Common myeloid progenitor, CD34-positive (primary cell): ENCODE measurements around the gene GNB1L.

Source experiments
- CTCF ChIA-PET: fragments of 350-600 bp; sonication (Branson Sonifier 250); formaldehyde crosslinking; loops from one replicate; lab custom pipeline; 2021; ENCODE audit warnings: antibody characterized with exemption; lab: Charles Lee
- POLR2A ChIA-PET: fragments of 350-600 bp; sonication (Branson Sonifier 250); formaldehyde crosslinking; loops from one replicate; lab custom pipeline; 2021; ENCODE audit warnings: antibody characterized with exemption; lab: Charles Lee
- DNase-seq, 3 donors: peaks; one replicate each; pipeline versions ENCODE4 v3.0.0 to v3.0.0-alpha.2; 2013
- H3K27ac ChIP-seq, 2 experiments: 1 replicate in 1 of 2; 2 replicates in 1 of 2; pipeline ENCODE4 v1.7.0; 2013; ENCODE audit warnings: inconsistent platforms in 2 of 2, low read length in 2 of 2, mild to moderate bottlenecking in 2 of 2, low read depth in 1 of 2, moderate library complexity in 1 of 2; ENCODE audit not compliant: severe bottlenecking in 2 of 2, insufficient read depth in 1 of 2, poor library complexity in 1 of 2
- H3K27me3 ChIP-seq, 5 experiments: replicated peaks in 2 of 5; 1 replicate in 3 of 5; 2 replicates in 2 of 5; pipeline versions ENCODE4 v1.6.1 to v1.7.0; 2013; ENCODE audit warnings: low read length in 4 of 5, mild to moderate bottlenecking in 2 of 5, moderate library complexity in 2 of 5, inconsistent platforms in 1 of 5; ENCODE audit not compliant: insufficient read depth in 5 of 5, control insufficient read depth in 4 of 5
- H3K36me3 ChIP-seq, 4 experiments: 1 replicate in 2 of 4; 2 replicates in 2 of 4; pipeline versions ENCODE4 v1.6.1 to v1.7.0; 2013; ENCODE audit warnings: low read length in 3 of 4, control low read depth in 1 of 4, mild to moderate bottlenecking in 1 of 4; ENCODE audit not compliant: control insufficient read depth in 4 of 4, insufficient read depth in 4 of 4
- H3K4me1 ChIP-seq, 4 experiments: 1 replicate in 3 of 4; 2 replicates in 1 of 4; pipeline versions ENCODE4 v1.6.1 to v1.7.1; 2013; ENCODE audit warnings: low read length in 3 of 4, mild to moderate bottlenecking in 3 of 4, control low read depth in 1 of 4, inconsistent platforms in 1 of 4, moderate library complexity in 1 of 4; ENCODE audit not compliant: control insufficient read depth in 4 of 4, insufficient read depth in 4 of 4; ENCODE audit errors: control extremely low read depth in 1 of 4
- H3K4me3 ChIP-seq, 7 experiments: 1 replicate in 4 of 7; 2 replicates in 3 of 7; pipeline versions ENCODE4 v1.5.1 to v1.7.0; 2013; ENCODE audit warnings: mild to moderate bottlenecking in 7 of 7, low read length in 6 of 7, moderate library complexity in 6 of 7, inconsistent platforms in 2 of 7, low read depth in 2 of 7, control low read depth in 1 of 7; ENCODE audit not compliant: insufficient read depth in 4 of 7, control insufficient read depth in 1 of 7; ENCODE audit errors: extremely low read depth in 1 of 7
- H3K9me3 ChIP-seq, 5 experiments: 1 replicate in 4 of 5; 2 replicates in 1 of 5; pipeline versions ENCODE4 v1.6.1 to v1.7.1; 2013; ENCODE audit warnings: low read length in 4 of 5, mild to moderate bottlenecking in 2 of 5, inconsistent platforms in 1 of 5, low read depth in 1 of 5, moderate library complexity in 1 of 5; ENCODE audit not compliant: control insufficient read depth in 4 of 5, insufficient read depth in 2 of 5; ENCODE audit errors: control extremely low read depth in 1 of 5
- WGBS: methylation state at CpG from one replicate; pipeline ENCODE4 v1.1.5; 2013; ENCODE audit not compliant: insufficient coverage; 5-methylcytosine and 5-hydroxymethylcytosine counted together

GNB1L gene

GRCh38 chr22:19888131-19888746, 33.6 kb upstream of the GNB1L start:
- H3K36me3 ChIP-seq = peaks cover 0 to 3% (median 0%) of the 10 kb centered on the region in 4 experiments
- DNase-seq = no peak
- no peak overlapping the region for H3K4me3 ChIP-seq
- no peaks in the 10 kb centered on the region for H3K9me3 ChIP-seq
- peaks cover 6 to 60% (median 53%) of the 10 kb centered on the region in 4 experiments for H3K4me1 ChIP-seq
- no peaks in the 10 kb centered on the region for H3K27me3 ChIP-seq
- POLR2A ChIA-PET = no interaction called here
- WGBS = 97% methylated on average over 14 of the region's 17 CpGs
- H3K27ac ChIP-seq = no peak overlapping the region
- CTCF ChIA-PET = interaction anchor here (1.0 to 1.8 kb wide), 2 partner anchors 15 to 32 kb away, joined by 3 to 5 read pairs; no protein-coding TSS in a partner anchor

- H3K4me3 ChIP-seq = peak overlapping the region in 1 of 7 experiments; percentile 24
- H3K36me3 ChIP-seq = peaks cover 0 to 4% (median 2%) of the 10 kb centered on the region in 4 experiments
- H3K27ac ChIP-seq = no peak overlapping the region
- DNase-seq = no peak
- ChIA-PET POLR2A (interaction anchor here (1.6 kb wide), 1 partner anchor 32 kb away, joined by 10 read pairs; no protein-coding TSS in a partner anchor), CTCF (interaction anchor here (0.7 to 1.8 kb wide), 6 partner anchors 21 to 114 kb away, joined by 3 to 5 read pairs (median 3); no protein-coding TSS in a partner anchor)
- no peaks in the 10 kb centered on the region for H3K9me3 ChIP-seq
- no peaks in the 10 kb centered on the region for H3K27me3 ChIP-seq
- WGBS = 89% methylated on average over 13 of the region's 16 CpGs
- H3K4me1 ChIP-seq = peaks cover 2 to 52% (median 44%) of the 10 kb centered on the region in 4 experiments
Measured at GRCh38 chr22:19887256-19887985, 32.7 kb upstream of the GNB1L start.

GRCh38 chr22:19886605-19887255, 32.1 kb upstream of the GNB1L start:
- DNase-seq = peak; percentile 54 to 91 (median 87)
- ChIA-PET CTCF (interaction anchor here (0.7 to 1.8 kb wide), 6 partner anchors 20 to 113 kb away, joined by 3 to 5 read pairs (median 3); no protein-coding TSS in a partner anchor), POLR2A (interaction anchor here (1.6 kb wide), 1 partner anchor 31 kb away, joined by 10 read pairs; no protein-coding TSS in a partner anchor)
- Histone ChIP-seq H3K4me1 (peaks cover 0 to 45% (median 37%) of the 10 kb centered on the region in 4 experiments), H3K9me3 (no peaks in the 10 kb centered on the region), H3K27me3 (no peaks in the 10 kb centered on the region), H3K4me3 (peak overlapping the region in 1 of 7 experiments; percentile 10), H3K27ac (peak overlapping the region in 1 of 2 experiments; percentile 36), H3K36me3 (peaks cover 0 to 4% (median 2%) of the 10 kb centered on the region in 4 experiments)
- WGBS = 51% methylated on average over 5 of the region's 12 CpGs

GRCh38 chr22:19885841-19886592, 31.3 kb upstream of the GNB1L start:
- peaks cover 0 to 38% (median 30%) of the 10 kb centered on the region in 4 experiments for H3K4me1 ChIP-seq
- POLR2A ChIA-PET = interaction anchor here (1.6 kb wide), 1 partner anchor 30 kb away, joined by 10 read pairs; no protein-coding TSS in a partner anchor
- no peaks in the 10 kb centered on the region for H3K9me3 ChIP-seq
- peak overlapping the region in 1 of 7 experiments; percentile 10 for H3K4me3 ChIP-seq
- H3K27ac ChIP-seq = peak overlapping the region in 1 of 2 experiments; percentile 36
- 90% methylated on average over 12 of the region's 15 CpGs for WGBS
- peaks cover 0 to 6% (median 2%) of the 10 kb centered on the region in 4 experiments for H3K36me3 ChIP-seq
- CTCF ChIA-PET = interaction anchor here (0.8 to 1.1 kb wide), 3 partner anchors 24 to 112 kb away, joined by 3 to 4 read pairs (median 3); no protein-coding TSS in a partner anchor
- no peak for DNase-seq
- H3K27me3 ChIP-seq = no peaks in the 10 kb centered on the region

- Histone ChIP-seq H3K36me3 (peaks cover 0 to 8% (median 3%) of the 10 kb centered on the region in 4 experiments), H3K27ac (no peak overlapping the region), H3K9me3 (no peaks in the 10 kb centered on the region), H3K27me3 (no peaks in the 10 kb centered on the region), H3K4me1 (peaks cover 0 to 29% (median 22%) of the 10 kb centered on the region in 4 experiments), H3K4me3 (no peak overlapping the region)
- ChIA-PET CTCF (interaction anchor here (1.1 to 1.7 kb wide), 3 partner anchors 9 to 84 kb away, joined by 3 to 6 read pairs (median 4); no protein-coding TSS in a partner anchor), POLR2A (no interaction called here)
- WGBS = 96% methylated on average over 24 of the region's 26 CpGs
- no peak for DNase-seq
Measured at GRCh38 chr22:19884954-19885751, 30.5 kb upstream of the GNB1L start.
